Gastroesophageal sphincter (tissue), 2 donors: Measurements from ENCODE around the gene STAT1.

Experiments
- POLR2A ChIP-seq, 2 donors: fragments of 450-650 bp; IDR thresholded peaks; one replicate each; pipeline ENCODE4 v1.6.1; 2017; ENCODE audit warnings: antibody characterized with exemption in 2 of 2, mild to moderate bottlenecking in 2 of 2, moderate library complexity in 1 of 2
- POLR2AphosphoS5 ChIP-seq: sonication (generic); formaldehyde crosslinking; IDR thresholded peaks from one replicate; pipeline ENCODE4 v1.6.1; 2017; ENCODE audit warnings: antibody characterized with exemption

DNA sequence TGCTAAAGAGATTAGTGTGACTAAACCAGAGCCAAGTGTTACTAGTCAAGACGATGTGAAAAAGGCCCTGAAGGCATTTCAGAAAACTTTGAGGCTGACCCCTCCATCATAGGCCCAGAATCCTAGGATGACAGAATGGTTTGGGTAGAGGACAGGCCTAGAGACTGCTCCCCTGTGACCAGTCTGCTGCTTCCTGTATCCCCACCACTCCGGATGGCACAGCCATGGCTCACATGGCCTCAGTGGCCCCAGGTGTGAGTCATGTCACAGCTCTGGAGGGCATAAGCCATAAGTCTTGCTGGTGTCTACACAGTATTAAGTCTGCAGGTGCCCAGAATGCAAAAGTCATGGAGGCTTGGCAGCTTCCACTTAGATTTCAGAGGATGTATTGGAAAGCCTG, 12.4 kb upstream of the STAT1 start:
- TF ChIP-seq POLR2AphosphoS5 (no peak), POLR2A (IDR thresholded peaks at IDR 0.05) (no peak)
